Measurements from ENCODE around the gene TRIM24. TPM values are rescaled to one million over a fixed set of nuclear protein-coding genes. Genes with fewer than 3 reads are reported as not detected.
"Not testable (repeated sequence)": the region's sequence is repeated elsewhere in the genome, so short reads cannot be mapped to it uniquely, and the experiment has no call there.

The TRIM24 gene
- total RNA-seq, 1 experiment from 2014 or later = 29.8 TPM

DNA sequence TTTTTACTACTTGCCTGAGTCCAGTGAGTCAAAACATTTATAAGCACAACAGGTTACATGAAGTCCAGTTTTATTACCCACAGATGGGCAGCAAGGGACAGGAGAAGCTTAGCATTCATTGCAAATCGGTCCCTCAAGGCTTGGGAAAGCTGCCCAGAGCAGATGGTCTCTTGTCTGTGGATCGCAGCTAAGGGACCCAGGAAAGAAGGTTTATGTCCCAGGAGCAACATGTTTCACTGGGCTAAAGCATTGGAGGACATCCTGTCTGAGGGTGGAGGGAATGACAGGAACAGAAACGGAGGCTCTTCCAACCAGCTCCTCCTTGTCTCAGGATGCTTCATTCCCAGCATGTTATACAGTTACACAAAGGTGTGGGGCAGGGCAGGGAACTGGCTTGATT lies 39.3 kb downstream of the TRIM24 start:
- intact Hi-C loops (cut with micrococcal nuclease; ENCODE audit: unreplicated experiment) = no loop called here
- Mint-ChIP-seq H3K4me1 (ENCODE audit: low read depth, unreplicated experiment) (no peaks in the 10 kb centered on the region), H3K27me3 (ENCODE audit: unreplicated experiment) (no peaks in the 10 kb centered on the region), H3K9me3 (ENCODE audit: low read depth, unreplicated experiment) (no peaks in the 10 kb centered on the region), H3K27ac (ENCODE audit: unreplicated experiment) (no peak overlapping the region), H3K36me3 (ENCODE audit: insufficient read depth, unreplicated experiment) (peaks cover 7% of the 10 kb centered on the region), H3K4me3 (ENCODE audit: low read depth, unreplicated experiment) (no peak overlapping the region)
- no TSS peak for BruUV-seq (replicated peaks)
- TF ChIP-seq, protein P1, sequence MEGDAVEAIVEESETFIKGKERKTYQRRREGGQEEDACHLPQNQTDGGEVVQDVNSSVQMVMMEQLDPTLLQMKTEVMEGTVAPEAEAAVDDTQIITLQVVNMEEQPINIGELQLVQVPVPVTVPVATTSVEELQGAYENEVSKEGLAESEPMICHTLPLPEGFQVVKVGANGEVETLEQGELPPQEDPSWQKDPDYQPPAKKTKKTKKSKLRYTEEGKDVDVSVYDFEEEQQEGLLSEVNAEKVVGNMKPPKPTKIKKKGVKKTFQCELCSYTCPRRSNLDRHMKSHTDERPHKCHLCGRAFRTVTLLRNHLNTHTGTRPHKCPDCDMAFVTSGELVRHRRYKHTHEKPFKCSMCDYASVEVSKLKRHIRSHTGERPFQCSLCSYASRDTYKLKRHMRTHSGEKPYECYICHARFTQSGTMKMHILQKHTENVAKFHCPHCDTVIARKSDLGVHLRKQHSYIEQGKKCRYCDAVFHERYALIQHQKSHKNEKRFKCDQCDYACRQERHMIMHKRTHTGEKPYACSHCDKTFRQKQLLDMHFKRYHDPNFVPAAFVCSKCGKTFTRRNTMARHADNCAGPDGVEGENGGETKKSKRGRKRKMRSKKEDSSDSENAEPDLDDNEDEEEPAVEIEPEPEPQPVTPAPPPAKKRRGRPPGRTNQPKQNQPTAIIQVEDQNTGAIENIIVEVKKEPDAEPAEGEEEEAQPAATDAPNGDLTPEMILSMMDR (IDR thresholded peaks at IDR 0.05; ENCODE audit: unreplicated experiment) = no peak
- DNase-seq = no peak
- CTCF ChIA-PET = no interaction called here

DNA sequence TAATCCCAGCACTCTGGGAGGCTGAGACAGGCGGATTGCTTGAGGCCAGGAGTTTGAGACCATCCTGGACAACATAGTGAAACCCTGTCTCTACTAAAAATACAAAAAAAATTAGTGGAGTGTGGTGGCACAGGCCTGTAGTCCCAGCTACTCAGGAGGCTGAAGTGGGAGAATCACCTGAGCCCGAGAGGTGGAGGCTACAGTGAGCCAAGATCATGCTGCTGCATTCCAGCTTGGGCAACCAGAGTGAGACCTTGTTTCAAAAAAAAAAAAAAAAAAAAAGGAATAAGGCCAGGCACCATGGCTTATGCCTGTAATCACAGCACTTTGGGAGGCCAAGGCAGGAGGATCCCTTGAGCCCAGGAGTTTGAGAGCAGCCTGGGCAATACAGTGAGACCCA lies 40.2 kb downstream of the TRIM24 start:
- H3K9me3 Mint-ChIP-seq (ENCODE audit: low read depth, unreplicated experiment); BruUV-seq (replicated peaks); H3K36me3 Mint-ChIP-seq (ENCODE audit: insufficient read depth, unreplicated experiment); DNase-seq; H3K27me3 Mint-ChIP-seq (ENCODE audit: unreplicated experiment); H3K4me3 Mint-ChIP-seq (ENCODE audit: low read depth, unreplicated experiment); intact Hi-C loops (cut with micrococcal nuclease; ENCODE audit: unreplicated experiment); H3K4me1 Mint-ChIP-seq (ENCODE audit: low read depth, unreplicated experiment); H3K27ac Mint-ChIP-seq (ENCODE audit: unreplicated experiment): not testable (repeated sequence)
- CTCF ChIA-PET = interaction anchor here (0.6 to 0.7 kb wide), 2 partner anchors 273 to 297 kb away, joined by 3 to 4 read pairs; partner anchors contain the start of genes ATP6V0A4 and TMEM213

DNA sequence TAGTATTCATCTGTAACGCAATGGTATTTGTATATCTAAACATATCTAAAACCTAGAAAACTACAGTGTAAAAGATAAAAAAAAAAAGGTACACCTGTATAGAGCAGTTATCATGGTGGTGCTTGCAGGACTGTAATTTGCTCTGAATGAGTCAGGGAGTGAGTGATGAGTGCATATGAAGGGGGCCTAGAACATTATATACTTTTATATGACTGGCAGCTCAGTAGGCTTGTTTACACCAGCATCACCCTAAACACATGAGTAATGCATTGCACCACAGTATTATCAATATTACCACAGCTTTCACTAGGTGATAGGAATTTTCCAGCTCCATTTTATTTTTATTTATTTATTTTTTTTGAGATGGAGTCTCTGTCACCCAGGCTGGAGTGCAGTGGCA lies 40.8 kb downstream of the TRIM24 start:
- TF ChIP-seq, protein P1 (IDR thresholded peaks at IDR 0.05; ENCODE audit: unreplicated experiment) = no peak
- Mint-ChIP-seq H3K27ac (ENCODE audit: unreplicated experiment) (no peak overlapping the region), H3K4me3 (ENCODE audit: low read depth, unreplicated experiment) (no peak overlapping the region), H3K4me1 (ENCODE audit: low read depth, unreplicated experiment) (no peaks in the 10 kb centered on the region), H3K36me3 (ENCODE audit: insufficient read depth, unreplicated experiment) (peaks cover 7% of the 10 kb centered on the region), H3K27me3 (ENCODE audit: unreplicated experiment) (no peaks in the 10 kb centered on the region), H3K9me3 (ENCODE audit: low read depth, unreplicated experiment) (no peaks in the 10 kb centered on the region)
- intact Hi-C loops (cut with micrococcal nuclease; ENCODE audit: unreplicated experiment) = no loop called here
- BruUV-seq (replicated peaks) = no TSS peak
- DNase-seq = no peak
- CTCF ChIA-PET = interaction anchor here (0.6 kb wide), 2 partner anchors 112 to 297 kb away, joined by 3 to 4 read pairs; partner anchors contain the start of genes ATP6V0A4 and TMEM213

DNA sequence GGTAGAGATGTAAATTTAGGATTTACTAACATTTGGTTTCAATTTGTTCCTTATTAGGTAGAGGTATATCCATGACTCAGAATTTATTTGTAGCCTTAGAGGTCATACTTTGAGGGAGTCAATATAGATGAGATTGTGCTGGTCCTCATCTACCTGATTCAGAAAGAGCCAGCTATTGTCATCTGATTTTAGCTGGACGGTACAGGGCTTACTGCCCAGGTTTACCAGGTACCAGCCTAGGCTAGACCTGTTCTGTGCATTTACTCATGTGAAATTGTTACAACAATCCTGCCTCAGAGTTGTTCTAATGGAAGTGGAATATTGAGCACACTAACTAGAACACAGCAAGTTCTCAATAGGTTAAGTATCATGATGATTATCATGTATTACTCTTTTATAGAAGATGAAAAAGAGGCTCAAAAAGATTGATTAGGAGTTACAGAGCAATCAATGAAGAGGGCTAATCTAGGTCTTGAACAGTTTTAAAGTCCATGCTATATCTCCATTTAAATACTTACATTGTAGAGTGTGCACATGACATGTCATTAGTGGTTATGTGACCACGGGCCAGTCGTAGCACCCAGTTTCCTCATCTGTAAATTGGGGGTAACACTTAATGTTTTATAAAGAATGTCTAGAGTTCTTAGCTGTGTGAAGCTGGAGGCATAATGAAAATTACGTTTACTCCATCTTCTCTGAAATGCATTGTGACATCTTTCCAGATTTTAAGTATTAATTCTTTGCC lies 42.1 kb downstream of the TRIM24 start:
- peaks cover 8% of the 10 kb centered on the region for H3K4me1 Mint-ChIP-seq (ENCODE audit: low read depth, unreplicated experiment)
- intact Hi-C loops (cut with micrococcal nuclease; ENCODE audit: unreplicated experiment) = no loop called here
- no peak overlapping the region for H3K27ac Mint-ChIP-seq (ENCODE audit: unreplicated experiment)
- H3K9me3 Mint-ChIP-seq (ENCODE audit: low read depth, unreplicated experiment) = no peaks in the 10 kb centered on the region
- no peak overlapping the region for H3K4me3 Mint-ChIP-seq (ENCODE audit: low read depth, unreplicated experiment)
- H3K36me3 Mint-ChIP-seq (ENCODE audit: insufficient read depth, unreplicated experiment) = no peaks in the 10 kb centered on the region
- H3K27me3 Mint-ChIP-seq (ENCODE audit: unreplicated experiment) = no peaks in the 10 kb centered on the region
- CTCF ChIA-PET = no interaction called here
- TF ChIP-seq, protein P1 (IDR thresholded peaks at IDR 0.05; ENCODE audit: unreplicated experiment) = no peak
- no TSS peak for BruUV-seq (replicated peaks)
- no peak for DNase-seq

DNA sequence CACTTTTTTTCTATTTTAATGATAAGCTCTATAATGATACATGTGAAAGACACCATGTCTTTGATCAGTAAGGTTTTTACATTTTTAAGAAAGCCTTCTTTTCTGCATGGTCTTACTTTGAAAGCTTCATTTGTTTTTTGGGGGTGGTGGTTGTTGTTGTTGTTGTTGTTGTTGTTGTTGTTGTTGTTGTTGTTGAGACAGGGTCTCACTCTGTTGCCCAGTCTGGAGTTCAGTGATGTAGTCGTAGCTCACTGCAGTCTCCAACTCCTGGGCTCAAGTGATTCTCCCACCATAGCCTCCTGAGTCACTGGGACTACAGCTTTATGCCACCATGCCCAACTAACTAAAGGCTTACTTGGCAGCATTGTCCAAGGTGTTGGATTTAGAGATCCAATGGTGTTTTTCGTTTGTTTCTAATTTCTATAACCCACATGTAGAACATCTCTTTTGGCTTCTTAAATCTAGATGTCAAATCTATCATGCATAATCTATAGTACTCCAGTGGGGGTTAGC lies 45.4 kb downstream of the TRIM24 start:
- H3K36me3 Mint-ChIP-seq (ENCODE audit: insufficient read depth, unreplicated experiment) = peaks cover 5% of the 10 kb centered on the region
- intact Hi-C loops (cut with micrococcal nuclease; ENCODE audit: unreplicated experiment) = no loop called here
- no peaks in the 10 kb centered on the region for H3K27me3 Mint-ChIP-seq (ENCODE audit: unreplicated experiment)
- no peak overlapping the region for H3K27ac Mint-ChIP-seq (ENCODE audit: unreplicated experiment)
- DNase-seq = no peak
- H3K4me1 Mint-ChIP-seq (ENCODE audit: low read depth, unreplicated experiment) = peaks cover 8% of the 10 kb centered on the region
- H3K9me3 Mint-ChIP-seq (ENCODE audit: low read depth, unreplicated experiment) = no peaks in the 10 kb centered on the region
- TF ChIP-seq, protein P1 (IDR thresholded peaks at IDR 0.05; ENCODE audit: unreplicated experiment) = no peak
- CTCF ChIA-PET = interaction anchor here (0.5 kb wide), 1 partner anchor 95 kb away, joined by 5 read pairs; no protein-coding TSS in a partner anchor
- H3K4me3 Mint-ChIP-seq (ENCODE audit: low read depth, unreplicated experiment) = no peak overlapping the region
- no TSS peak for BruUV-seq (replicated peaks)
